HG03064 (cell line): ENCODE measurements around the gene SIX4.

ENCODE experiments used
- ATAC-seq: cut with Tn5 transposase; IDR thresholded peaks from one replicate; pipeline ENCODE4 v1.9.1; 2021; ENCODE audit warnings: low read depth; ENCODE audit not compliant: unreplicated experiment

SIX4 gene

GRCh38 chr14:60722357-60723115 lies 1.6 kb downstream of the SIX4 start:
- ATAC-seq = no peak

GRCh38 chr14:60722107-60722356 lies 2.1 kb downstream of the SIX4 start:
- no peak for ATAC-seq

GRCh38 chr14:60721326-60722106 lies 2.6 kb downstream of the SIX4 start:
- ATAC-seq = no peak

- ATAC-seq = no peak
Measured at GRCh38 chr14:60720962-60721325, 3.2 kb downstream of the SIX4 start.

GRCh38 chr14:60720391-60720790 lies 3.8 kb downstream of the SIX4 start:
- ATAC-seq = no peak

GRCh38 chr14:60713513-60713912 lies 10.6 kb downstream of the SIX4 start:
- no peak for ATAC-seq

GRCh38 chr14:60710494-60710893 lies 13.7 kb downstream of the SIX4 start:
- no peak for ATAC-seq

GRCh38 chr14:60707858-60708257 lies 16.3 kb downstream of the SIX4 start:
- ATAC-seq = no peak

GRCh38 chr14:60705100-60705499 lies 19.1 kb downstream of the SIX4 start:
- ATAC-seq = no peak

GRCh38 chr14:60700598-60700997 lies 23.6 kb downstream of the SIX4 start:
- ATAC-seq = no peak

- no peak for ATAC-seq
Measured at GRCh38 chr14:60695327-60695726, 28.8 kb downstream of the SIX4 start.

- ATAC-seq = no peak
Measured at GRCh38 chr14:60691383-60692113, 32.6 kb downstream of the SIX4 start.

GRCh38 chr14:60686865-60687264 lies 37.3 kb downstream of the SIX4 start:
- ATAC-seq = no peak

- ATAC-seq = no peak
Measured at GRCh38 chr14:60684203-60684602, 39.9 kb downstream of the SIX4 start.

GRCh38 chr14:60681271-60681670 lies 42.9 kb downstream of the SIX4 start:
- no peak for ATAC-seq

- ATAC-seq = no peak
Measured at GRCh38 chr14:60680511-60680910, 43.6 kb downstream of the SIX4 start.

GRCh38 chr14:60679566-60680258 lies 44.4 kb downstream of the SIX4 start:
- no peak for ATAC-seq

GRCh38 chr14:60677701-60678100 lies 46.5 kb downstream of the SIX4 start:
- no peak for ATAC-seq

- no peak for ATAC-seq
Measured at GRCh38 chr14:60670989-60671388, 53.2 kb downstream of the SIX4 start.

- no peak for ATAC-seq
Measured at GRCh38 chr14:60668431-60669112, 55.6 kb downstream of the SIX4 start.

GRCh38 chr14:60665177-60665550 lies 59.0 kb downstream of the SIX4 start:
- ATAC-seq = no peak
